Measurements from ENCODE around the gene ABL1.

The ABL1 gene

DNA sequence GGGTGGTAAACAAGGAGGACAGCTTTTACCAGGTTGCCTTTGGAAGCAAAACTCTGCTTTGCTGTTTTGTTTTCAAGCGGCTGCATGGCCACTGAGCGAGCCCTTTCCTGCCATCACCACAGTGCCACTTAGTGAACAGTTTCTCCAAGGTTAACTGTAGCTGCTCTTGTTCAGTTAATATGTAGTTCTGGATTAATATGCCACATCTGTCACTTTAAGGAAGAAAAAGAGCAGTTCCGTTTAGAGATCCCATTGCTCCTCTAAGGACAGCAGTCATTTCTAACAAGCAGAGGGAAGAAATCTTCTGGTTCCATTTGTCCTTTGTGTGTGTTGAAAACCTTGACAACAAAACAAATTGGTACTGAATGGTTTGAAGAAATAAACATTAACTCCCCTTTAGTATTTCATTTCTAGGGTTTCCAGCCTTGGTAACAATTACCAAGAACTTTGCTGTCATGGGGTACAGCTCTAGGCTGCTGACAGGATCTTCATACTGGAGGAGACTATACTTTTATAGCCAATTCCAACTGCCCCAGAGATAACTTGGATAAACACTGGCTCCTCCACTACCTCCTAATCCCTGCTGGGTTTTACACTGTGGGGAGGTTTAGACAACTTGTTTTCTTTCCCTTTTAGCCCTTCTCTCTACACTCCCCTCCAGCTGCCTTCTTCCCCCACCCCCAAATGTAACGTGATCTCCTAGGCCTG lies 10.3 kb upstream of the ABL1 start:
- DNase-seq (ENCODE audit: low read depth in 2 of 2, low spot score in 1 of 2), result no peak

DNA sequence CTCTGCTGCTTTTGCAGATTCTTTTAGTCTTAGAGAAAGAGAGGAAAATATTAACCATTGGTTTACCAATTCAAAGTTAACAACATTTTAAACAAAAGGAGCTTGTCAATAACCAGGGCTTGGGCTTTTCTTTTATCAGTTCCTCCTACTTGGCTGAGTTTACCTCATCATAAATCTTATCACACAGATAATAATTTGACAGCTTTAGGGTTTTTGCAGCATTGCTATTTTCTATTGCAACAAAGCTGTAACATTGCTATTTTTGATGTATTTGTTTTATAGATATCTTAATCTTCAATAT lies 9.8 kb upstream of the ABL1 start:
- no peak for DNase-seq (ENCODE audit: low read depth in 2 of 2, low spot score in 1 of 2)

GRCh38 chr9:130825809-130826208 lies 9.2 kb upstream of the ABL1 start:
- no peak for DNase-seq (ENCODE audit: low read depth in 2 of 2, low spot score in 1 of 2)

- DNase-seq (ENCODE audit: low read depth in 2 of 2, low spot score in 1 of 2), result no peak
Measured at GRCh38 chr9:130829762-130830161, 5.3 kb upstream of the ABL1 start.

- no peak for DNase-seq (ENCODE audit: low read depth in 2 of 2, low spot score in 1 of 2)
Measured at GRCh38 chr9:130830231-130830760, 4.8 kb upstream of the ABL1 start.

DNA sequence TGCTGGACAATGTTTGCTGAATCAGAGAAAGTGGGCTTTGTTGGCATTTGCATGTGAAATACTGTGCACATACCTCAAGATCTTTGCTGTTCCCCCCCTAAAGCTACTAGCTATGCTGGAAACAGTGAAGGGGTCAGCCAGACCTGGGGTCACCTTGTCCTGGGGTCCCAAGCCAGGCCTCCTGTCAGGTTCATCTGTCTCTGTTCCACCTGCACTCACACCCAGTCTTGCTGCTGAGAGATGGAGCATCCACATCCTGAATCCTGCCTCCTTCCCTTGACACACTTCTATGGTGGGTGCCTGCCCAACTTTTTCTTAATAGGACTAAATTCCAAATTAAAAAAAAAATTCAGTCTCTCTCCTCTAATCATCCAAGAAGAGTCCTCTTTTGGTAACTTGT lies 4.0 kb upstream of the ABL1 start:
- no peak for DNase-seq (ENCODE audit: low read depth in 2 of 2, low spot score in 1 of 2)

DNA sequence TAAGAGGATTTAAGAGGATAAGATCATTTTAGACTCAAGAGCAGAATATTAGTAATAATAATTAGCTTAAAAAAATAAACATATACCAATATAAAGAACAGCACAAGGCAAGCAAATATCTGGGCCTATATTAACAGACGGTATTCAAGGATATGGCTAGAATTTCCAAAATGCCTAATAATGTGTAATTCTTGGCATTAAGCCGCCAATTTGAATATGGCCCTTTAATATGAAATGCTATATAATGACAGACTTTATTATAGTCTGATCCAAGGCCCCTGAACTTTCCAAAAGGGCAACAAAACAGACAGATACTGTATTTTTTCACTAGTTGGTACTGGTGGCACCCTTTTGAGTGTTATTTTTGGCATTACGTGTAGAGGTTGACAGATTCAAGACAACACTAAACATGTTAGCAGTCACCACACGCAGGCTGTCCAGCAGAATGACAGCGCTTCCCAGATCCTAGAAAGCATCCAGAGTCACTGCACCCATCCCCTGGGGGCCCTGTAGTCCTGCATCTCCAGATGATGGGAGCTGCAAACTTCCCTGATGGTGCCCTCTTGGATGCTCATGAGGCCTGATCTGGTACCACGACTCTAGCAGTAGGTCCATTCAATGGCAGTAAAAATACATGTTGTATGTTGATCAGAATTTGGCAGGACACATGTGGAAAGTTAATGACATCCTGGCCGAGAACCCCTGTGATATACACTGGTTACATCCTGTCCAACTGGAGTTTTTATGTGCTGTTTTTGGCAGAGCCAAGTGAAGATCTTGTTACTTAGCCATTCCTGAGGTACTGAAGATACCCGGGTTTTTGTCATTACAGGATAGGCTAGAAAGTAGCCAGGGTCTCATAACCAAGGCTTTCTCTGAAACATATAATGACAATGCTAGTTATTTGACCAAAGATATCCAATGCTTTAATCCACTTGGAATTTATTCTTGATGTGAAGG lies 1.7 kb upstream of the ABL1 start:
- DNase-seq (ENCODE audit: low read depth in 2 of 2, low spot score in 1 of 2), result no peak

GRCh38 chr9:130835441-130836298 lies 616 bp downstream of the ABL1 start:
- peak in 1 of 2 donors; percentile 8 for DNase-seq (ENCODE audit: low read depth in 2 of 2, low spot score in 1 of 2)

- DNase-seq (ENCODE audit: low read depth in 2 of 2, low spot score in 1 of 2), result no peak
Measured at GRCh38 chr9:130837002-130837511, 2.0 kb downstream of the ABL1 start.

DNA sequence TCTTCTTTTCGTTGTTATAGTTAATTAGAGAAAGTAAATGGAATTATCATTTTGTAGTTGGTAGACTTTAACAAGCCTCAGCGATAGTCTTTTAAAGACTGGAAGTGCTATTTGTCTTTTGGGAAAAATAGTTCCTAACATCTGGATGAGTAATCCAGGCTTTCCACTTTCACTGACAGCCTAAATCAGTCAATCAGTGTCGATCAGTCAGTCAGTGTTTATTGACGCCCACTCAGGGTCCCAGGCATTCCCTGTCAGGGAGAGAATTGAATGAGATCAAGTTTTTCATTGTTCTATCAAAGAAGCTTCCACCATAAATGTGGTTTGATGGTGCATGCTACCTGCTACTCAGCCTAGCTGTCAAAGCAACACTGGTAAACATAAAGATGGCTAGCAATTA lies 2.6 kb downstream of the ABL1 start:
- DNase-seq (ENCODE audit: low read depth in 2 of 2, low spot score in 1 of 2), result no peak

DNA sequence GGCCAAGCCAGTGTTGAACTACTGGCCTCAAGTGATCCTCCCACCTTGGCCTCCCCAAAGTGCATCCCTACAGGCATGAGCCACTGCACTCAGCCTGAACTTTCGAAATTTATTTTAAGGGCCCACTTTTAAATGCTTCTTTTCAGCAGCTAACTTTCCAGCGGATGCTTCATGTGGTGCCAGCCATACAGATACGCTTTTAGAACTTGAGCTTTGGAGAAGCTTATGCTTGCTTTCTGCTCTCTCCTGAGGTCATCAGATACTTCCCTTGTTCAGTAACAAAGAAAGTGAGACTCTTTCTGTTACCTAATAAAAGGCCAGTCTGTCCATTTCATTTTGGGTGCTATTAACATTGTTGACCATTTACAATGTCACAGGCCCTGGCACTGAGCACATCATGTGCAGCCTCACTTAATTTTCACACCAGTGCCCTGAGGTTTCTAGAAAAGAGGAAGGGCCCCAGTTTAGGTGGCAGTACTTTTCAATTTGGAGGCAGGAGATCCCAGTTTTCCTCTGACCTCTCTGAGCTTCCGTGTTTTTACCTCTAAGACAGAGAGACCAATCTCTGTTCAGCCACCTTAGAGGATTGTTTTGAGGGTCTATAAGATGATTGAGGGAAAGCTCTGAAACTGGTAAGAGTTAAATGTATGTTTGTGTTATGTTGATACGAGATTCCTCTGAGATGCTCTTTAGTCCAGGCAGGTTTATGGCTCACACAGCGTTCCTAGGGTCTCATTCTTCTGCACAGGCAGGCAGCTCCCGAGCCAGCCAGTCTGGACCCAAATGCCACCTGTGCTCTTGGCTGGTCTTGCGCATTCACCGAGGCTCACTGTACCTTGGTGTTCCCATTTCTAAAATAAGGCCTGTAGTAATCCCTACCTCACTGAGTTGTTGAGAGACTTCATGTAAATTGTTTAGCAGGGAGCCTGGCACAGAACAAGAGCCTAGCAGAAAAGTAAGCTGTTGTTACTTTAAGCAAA lies 4.4 kb downstream of the ABL1 start:
- DNase-seq (ENCODE audit: low read depth in 2 of 2, low spot score in 1 of 2), result no peak

GRCh38 chr9:130842545-130842944 lies 7.5 kb downstream of the ABL1 start:
- no peak for DNase-seq (ENCODE audit: low read depth in 2 of 2, low spot score in 1 of 2)

GRCh38 chr9:130843049-130843908 lies 8.2 kb downstream of the ABL1 start:
- DNase-seq (ENCODE audit: low read depth in 2 of 2, low spot score in 1 of 2), result no peak

DNA sequence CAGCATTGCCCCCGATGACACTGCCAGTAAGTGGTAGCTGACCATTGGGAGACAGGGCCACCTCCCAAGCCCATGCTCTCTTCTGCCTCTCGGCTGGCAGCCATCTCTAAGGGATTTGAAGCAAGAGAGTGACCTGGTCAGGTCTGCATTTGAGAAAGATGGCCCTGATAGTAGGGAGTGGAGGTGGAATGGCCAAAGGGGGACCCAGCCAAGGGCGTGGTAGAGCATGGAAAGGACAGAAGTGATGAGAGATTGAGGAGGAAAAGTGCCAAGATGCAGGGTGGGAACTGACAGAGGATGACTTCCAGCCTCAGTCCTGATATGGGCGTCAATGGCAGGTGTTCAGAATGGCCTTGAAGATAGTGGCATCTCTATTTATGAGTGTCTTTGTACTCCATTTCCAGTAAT lies 9.0 kb downstream of the ABL1 start:
- no peak for DNase-seq (ENCODE audit: low read depth in 2 of 2, low spot score in 1 of 2)

- no peak for DNase-seq (ENCODE audit: low read depth in 2 of 2, low spot score in 1 of 2)
Measured at GRCh38 chr9:130845254-130845653, 10.2 kb downstream of the ABL1 start.

DNA sequence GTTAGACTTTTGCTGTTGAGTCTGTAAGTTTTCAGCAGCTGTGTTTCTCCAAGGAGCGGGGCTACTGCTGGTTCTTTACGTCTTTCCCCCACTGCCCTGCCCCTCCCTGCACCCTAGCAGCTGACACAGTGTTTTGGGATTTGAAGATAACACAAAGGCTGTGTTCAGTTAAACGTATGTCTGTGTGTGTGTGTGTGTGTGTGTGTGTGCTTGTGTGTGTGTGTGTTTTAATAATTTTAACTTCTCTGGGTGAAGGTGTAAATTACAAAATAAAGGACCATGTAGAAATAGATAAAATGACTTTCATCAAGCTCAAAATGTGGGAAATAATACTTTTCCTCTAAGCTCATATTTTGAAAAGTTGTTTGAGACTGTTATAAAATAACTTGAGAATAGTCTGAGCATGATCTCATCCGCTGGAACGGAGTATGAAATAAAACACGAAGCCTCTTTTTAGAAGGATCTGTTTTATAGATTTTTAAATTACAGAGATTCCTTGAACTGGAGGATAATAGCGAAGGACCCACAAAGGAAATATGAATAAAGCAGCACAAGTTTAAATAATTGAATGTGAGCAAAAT lies 10.9 kb downstream of the ABL1 start:
- DNase-seq (ENCODE audit: low read depth in 2 of 2, low spot score in 1 of 2), result no peak

- DNase-seq (ENCODE audit: low read depth in 2 of 2, low spot score in 1 of 2), result no peak
Measured at GRCh38 chr9:130846487-130847305, 11.6 kb downstream of the ABL1 start.
